Ishikawa (cell line): ENCODE data around the gene ANXA6.

ENCODE experiments used
- CEBPB ChIP-seq: IDR thresholded peaks from 2 replicates; pipeline ENCODE4 v1.6.1; 2012
- CREB1 ChIP-seq: IDR thresholded peaks from 2 replicates; pipeline ENCODE4 v1.6.1; 2012; ENCODE audit warnings: low read depth
- EGR1 ChIP-seq: IDR thresholded peaks from 2 replicates; pipeline ENCODE4 v1.6.1; 2012
- EP300 ChIP-seq: IDR thresholded peaks from 2 replicates; pipeline ENCODE4 v1.6.1; 2012; ENCODE audit warnings: borderline replicate concordance
- FOXM1 ChIP-seq: IDR thresholded peaks from 2 replicates; pipeline ENCODE4 v1.6.1; 2012; ENCODE audit warnings: low read depth, borderline replicate concordance
- NFIC ChIP-seq: IDR thresholded peaks from 2 replicates; pipeline ENCODE4 v1.6.1; 2012
- RAD21 ChIP-seq: IDR thresholded peaks from 2 replicates; pipeline ENCODE4 v1.6.1; 2012; ENCODE audit warnings: low read depth
- TAF1 ChIP-seq: IDR thresholded peaks from 2 replicates; pipeline ENCODE4 v1.6.1; 2012; ENCODE audit warnings: low read depth, mild to moderate bottlenecking
- TCF12 ChIP-seq: IDR thresholded peaks from 2 replicates; pipeline ENCODE4 v1.6.1; 2012; ENCODE audit warnings: low read depth
- TEAD4 ChIP-seq: IDR thresholded peaks from 2 replicates; pipeline ENCODE4 v1.6.1; 2012
- YY1 ChIP-seq: IDR thresholded peaks from 2 replicates; pipeline ENCODE4 v1.6.1; 2012; ENCODE audit warnings: low read depth
- ZBTB7A ChIP-seq: IDR thresholded peaks from 2 replicates; pipeline ENCODE4 v1.6.1; 2012; ENCODE audit warnings: low read depth
- TF ChIP-seq, protein P1 (sequence below): IDR thresholded peaks from 2 replicates; pipeline ENCODE4 v1.6.1; 2012
- TF ChIP-seq, protein P2 (sequence below): IDR thresholded peaks from 2 replicates; pipeline ENCODE4 v1.6.1; 2012; ENCODE audit warnings: low read depth, mild to moderate bottlenecking
- TF ChIP-seq, protein P3 (sequence below): IDR thresholded peaks from 2 replicates; pipeline ENCODE4 v1.6.1; 2012

ANXA6 gene

DNA sequence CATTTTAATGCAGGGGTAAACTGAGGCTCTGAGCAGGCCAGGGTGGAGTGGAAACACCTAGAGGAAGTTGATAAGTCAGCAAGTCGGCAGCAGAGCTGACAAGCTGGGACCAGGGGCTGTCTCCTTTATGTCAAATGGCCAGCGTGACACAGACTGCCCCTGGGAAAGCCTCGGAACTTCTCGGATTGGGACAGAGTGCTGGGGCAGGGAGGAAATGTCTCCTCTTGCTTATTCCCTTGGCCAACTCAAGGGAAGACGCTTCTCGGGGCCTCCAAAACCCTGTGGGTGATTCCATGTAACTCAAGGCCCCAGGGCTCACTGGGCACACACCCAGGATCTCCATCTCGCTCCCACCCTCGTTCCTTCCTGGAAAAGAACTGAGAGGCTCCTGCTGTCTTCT lies 25.4 kb upstream of the ANXA6 start:
- TF ChIP-seq ZBTB7A (no peak), TCF12 (no peak), NFIC (no peak), RAD21 (no peak), FOXM1 (no peak), EP300 (no peak), TAF1 (no peak), CREB1 (no peak), CEBPB (no peak), EGR1 (no peak)
- TF ChIP-seq, protein P1, sequence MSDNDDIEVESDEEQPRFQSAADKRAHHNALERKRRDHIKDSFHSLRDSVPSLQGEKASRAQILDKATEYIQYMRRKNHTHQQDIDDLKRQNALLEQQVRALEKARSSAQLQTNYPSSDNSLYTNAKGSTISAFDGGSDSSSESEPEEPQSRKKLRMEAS, result no peak

DNA sequence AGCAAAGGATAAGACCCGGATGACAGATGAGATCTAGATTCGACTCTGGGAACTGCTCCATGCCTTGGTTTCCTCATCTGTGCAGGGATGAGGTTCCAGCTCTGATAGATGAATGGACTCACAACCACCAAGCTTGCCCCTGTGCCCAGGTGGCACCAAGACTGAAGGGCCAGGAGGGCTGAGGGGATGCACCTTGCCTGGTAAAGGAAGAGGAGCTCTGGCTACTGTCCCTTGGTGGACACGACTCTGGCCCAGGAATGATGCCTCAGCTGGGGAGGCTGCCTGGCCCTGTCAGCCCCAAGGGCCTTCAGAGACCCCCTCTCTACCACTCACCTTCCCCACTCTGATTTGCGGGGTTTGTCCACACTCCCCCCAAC lies 24.9 kb upstream of the ANXA6 start:
- TF ChIP-seq ZBTB7A, result no peak
- TF ChIP-seq EP300, result no peak
- TF ChIP-seq, protein P1, result no peak
- no peak for TF ChIP-seq TAF1
- TF ChIP-seq FOXM1, result no peak
- no peak for TF ChIP-seq RAD21
- TF ChIP-seq CREB1, result no peak
- TF ChIP-seq EGR1, result no peak
- TF ChIP-seq YY1, result no peak
- TF ChIP-seq TCF12, result no peak

DNA sequence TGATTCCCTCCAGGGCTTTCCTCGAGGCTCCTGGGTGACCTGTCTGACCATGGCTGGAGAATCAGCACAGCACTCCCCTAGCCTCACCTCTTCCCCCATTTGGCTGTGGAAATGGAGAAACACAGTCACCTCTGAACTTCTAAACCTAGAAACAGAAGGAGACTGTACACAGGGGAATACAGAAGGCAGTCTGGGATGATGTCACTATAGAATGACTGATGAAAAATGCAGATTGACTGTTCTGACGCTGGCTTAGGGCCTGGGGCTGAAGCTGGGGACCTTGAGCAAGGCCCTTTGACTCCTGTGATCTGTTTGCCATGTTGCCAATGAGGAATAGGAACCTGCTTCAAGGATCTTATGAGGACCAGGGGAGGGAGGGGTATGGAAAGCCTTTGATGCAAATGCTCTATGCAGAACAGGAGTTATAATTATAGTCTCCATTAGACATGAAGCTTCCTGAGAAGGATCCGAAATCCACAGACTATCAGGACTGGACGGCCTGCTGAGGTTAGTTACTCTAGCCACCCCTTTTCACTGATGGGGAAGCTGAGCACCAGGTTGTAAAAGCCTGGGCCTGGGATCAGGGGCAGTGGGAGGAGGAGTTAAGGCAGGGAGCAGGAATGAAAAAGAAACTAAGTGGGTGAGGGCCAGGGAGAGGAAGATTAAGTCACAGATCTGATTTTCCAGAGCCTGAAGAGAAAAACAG lies 24.4 kb upstream of the ANXA6 start:
- TF ChIP-seq EP300 (no peak), TCF12 (no peak), CREB1 (no peak), ZBTB7A (no peak), TEAD4 (no peak)
- TF ChIP-seq, protein P2, sequence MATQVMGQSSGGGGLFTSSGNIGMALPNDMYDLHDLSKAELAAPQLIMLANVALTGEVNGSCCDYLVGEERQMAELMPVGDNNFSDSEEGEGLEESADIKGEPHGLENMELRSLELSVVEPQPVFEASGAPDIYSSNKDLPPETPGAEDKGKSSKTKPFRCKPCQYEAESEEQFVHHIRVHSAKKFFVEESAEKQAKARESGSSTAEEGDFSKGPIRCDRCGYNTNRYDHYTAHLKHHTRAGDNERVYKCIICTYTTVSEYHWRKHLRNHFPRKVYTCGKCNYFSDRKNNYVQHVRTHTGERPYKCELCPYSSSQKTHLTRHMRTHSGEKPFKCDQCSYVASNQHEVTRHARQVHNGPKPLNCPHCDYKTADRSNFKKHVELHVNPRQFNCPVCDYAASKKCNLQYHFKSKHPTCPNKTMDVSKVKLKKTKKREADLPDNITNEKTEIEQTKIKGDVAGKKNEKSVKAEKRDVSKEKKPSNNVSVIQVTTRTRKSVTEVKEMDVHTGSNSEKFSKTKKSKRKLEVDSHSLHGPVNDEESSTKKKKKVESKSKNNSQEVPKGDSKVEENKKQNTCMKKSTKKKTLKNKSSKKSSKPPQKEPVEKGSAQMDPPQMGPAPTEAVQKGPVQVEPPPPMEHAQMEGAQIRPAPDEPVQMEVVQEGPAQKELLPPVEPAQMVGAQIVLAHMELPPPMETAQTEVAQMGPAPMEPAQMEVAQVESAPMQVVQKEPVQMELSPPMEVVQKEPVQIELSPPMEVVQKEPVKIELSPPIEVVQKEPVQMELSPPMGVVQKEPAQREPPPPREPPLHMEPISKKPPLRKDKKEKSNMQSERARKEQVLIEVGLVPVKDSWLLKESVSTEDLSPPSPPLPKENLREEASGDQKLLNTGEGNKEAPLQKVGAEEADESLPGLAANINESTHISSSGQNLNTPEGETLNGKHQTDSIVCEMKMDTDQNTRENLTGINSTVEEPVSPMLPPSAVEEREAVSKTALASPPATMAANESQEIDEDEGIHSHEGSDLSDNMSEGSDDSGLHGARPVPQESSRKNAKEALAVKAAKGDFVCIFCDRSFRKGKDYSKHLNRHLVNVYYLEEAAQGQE, result no peak

DNA sequence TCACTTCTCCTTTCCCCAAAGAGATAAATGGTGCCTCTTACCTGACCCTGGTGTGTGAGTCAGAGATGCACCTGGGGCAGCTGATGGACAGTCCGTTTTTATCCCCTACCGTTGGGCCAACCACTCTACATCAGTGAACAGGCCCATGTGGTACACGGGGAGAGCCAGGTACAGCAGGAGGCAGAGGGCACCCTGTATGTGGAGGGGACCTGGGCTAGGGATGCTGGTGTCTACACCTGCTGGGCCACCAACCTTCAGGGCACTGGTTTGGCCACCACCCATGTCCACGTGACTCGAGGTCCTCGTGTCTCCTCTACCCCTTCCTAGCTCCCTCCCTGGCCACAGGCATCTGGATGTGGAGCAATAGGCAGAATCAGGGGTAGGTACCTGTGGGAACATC lies 22.7 kb upstream of the ANXA6 start:
- TF ChIP-seq NFIC, result no peak

DNA sequence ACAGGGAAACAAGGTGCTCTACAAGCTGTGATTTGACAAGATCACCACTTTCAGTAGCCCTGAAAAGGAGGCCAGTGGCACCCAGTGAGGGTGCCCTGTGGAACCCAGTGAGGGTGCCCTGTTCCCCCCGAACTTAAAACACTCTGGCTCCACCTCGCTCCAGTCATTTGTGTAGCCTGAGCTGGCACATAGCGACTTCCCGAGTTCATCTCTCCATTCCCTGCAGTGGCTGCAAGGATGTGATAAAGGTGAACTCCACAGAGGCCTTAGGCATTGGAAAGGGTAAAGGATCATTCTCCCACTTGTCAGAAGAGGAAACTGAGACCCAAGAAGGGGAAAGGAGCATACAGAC lies 21.9 kb upstream of the ANXA6 start:
- TF ChIP-seq CEBPB, result no peak
- TF ChIP-seq, protein P1, result no peak
- TF ChIP-seq, protein P2, result no peak
- TF ChIP-seq TAF1, result no peak
- TF ChIP-seq ZBTB7A, result no peak
- no peak for TF ChIP-seq EP300
- TF ChIP-seq, protein P3, sequence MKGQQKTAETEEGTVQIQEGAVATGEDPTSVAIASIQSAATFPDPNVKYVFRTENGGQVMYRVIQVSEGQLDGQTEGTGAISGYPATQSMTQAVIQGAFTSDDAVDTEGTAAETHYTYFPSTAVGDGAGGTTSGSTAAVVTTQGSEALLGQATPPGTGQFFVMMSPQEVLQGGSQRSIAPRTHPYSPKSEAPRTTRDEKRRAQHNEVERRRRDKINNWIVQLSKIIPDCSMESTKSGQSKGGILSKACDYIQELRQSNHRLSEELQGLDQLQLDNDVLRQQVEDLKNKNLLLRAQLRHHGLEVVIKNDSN, result no peak
- TF ChIP-seq EGR1, result no peak

DNA sequence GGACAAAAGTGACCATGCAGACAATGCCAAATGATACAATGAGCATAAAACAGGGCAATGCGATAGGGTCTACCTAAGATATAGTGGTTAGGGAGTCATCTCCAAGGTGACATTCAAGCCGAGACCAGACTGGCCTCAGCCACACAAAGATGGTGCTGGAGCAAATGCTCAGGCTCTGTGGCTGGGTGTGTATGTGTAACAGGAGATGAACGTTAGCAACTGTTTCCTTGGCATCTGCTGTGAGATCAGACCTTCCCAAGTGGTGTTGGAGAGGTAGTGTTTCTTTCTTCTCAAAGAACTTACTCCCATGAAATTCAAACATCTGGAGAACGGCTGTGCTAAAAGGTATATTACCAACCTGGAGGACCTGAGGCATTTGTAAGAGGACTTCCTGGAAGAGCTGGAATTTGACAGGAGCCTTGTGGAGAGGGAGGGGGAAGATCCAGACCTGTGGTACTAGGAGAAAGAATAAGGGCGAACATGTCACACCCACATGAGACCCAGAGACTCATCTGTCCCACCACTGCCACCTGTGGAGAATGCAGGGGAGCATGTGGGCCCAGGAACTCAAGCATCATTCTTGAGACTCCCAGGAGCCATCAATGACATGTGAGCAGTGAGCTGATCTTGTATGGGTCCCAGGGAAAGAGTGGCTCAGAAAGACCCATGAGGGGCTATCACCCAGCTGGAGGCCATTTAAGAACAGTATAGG lies 21.4 kb upstream of the ANXA6 start:
- TF ChIP-seq ZBTB7A (no peak), RAD21 (no peak), EGR1 (no peak), FOXM1 (no peak), CEBPB (no peak), YY1 (no peak), NFIC (no peak), TAF1 (no peak)
- TF ChIP-seq, protein P3, result no peak
- TF ChIP-seq, protein P2, result no peak
- TF ChIP-seq, protein P1, result no peak
